GM12875 (cell line): ENCODE measurements around the gene FCHSD1.

Experiments
- H3K4me3 ChIP-seq: one replicate; pipeline ENCODE4 v1.5.1; 2011; ENCODE audit warnings: low read depth, low read length, control low read depth
- CTCF ChIP-seq: IDR thresholded peaks from 2 replicates; pipeline ENCODE4 v1.5.1; 2011; ENCODE audit warnings: low read depth, mild to moderate bottlenecking, control low read depth, inconsistent platforms, low read length, moderate library complexity, borderline replicate concordance; ENCODE audit not compliant: insufficient read depth

FCHSD1 gene

DNA sequence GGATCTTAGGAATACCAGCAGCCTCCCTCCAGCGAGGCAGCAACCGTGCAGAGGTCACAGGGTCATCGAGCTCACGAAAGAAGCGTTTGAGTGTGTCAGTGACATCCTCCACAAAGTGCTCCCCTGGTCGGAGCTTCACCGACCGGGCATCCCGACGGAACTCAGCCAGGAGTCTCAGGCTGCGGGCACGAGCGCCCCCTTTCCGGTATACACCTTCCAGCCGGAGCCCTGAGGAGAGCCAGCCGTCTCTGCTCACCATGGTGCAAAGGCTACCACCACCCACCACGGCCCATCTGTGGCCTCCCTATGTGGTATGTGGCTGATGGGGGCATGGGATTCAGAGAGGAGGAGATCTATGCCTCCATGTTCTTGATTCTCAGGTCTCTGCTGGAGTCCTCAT is 10.8 kb upstream of the FCHSD1 start:
- no peak for TF ChIP-seq CTCF
- H3K4me3 ChIP-seq: no peak overlapping the region

- TF ChIP-seq CTCF: no peak
- no peak overlapping the region for H3K4me3 ChIP-seq
Observed at GRCh38 chr5:141657937-141658545, 6.8 kb upstream of the FCHSD1 start.

DNA sequence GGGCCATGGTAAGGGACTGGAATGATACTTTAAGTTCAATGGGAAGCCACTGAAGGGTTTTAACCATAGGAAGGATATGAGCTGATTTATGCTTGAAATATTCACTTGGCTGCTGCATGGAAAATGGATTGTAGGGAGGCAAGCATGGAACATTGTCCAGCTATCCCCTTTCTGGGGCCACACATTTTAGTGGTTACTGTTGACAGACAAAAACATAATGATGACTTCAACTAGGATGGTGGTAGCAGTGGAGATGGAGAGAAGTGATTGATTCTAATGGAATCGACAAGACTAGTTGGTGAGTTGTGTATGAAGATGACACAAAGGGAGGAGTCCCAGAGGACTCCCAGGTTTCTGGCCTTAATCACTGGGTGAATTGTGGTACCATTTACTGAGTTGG is 6.2 kb upstream of the FCHSD1 start:
- no peak overlapping the region for H3K4me3 ChIP-seq
- TF ChIP-seq CTCF: no peak

- TF ChIP-seq CTCF: no peak
- H3K4me3 ChIP-seq: no peak overlapping the region
Observed at GRCh38 chr5:141656396-141656795, 5.2 kb upstream of the FCHSD1 start.

- H3K4me3 ChIP-seq: no peak overlapping the region
Observed at GRCh38 chr5:141655020-141655419, 3.8 kb upstream of the FCHSD1 start.

GRCh38 chr5:141654298-141654697 is 3.1 kb upstream of the FCHSD1 start:
- H3K4me3 ChIP-seq: no peak overlapping the region
- no peak for TF ChIP-seq CTCF

More at GRCh38 chr5:141655020-141655419, 3.8 kb upstream of the FCHSD1 start:
- TF ChIP-seq CTCF: no peak

DNA sequence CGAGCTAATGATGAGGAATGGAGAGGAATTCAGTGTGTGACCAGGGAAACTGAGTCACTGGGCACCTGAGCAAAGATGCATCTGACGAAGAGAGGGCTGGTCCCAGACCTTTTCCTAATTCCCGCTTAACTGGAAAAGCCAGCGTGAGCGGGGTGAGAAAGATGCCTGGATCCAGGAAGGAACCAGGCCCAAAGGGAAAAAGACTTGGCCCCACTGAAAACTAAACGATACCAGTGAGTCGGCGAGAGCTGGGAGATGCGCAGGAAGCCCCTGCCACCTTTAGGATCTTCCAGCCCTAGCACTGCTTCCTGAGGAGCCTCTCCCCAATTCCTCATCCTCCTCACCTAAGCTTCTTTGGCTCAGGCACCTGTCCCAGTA is 499 bp upstream of the FCHSD1 start:
- no peak overlapping the region for H3K4me3 ChIP-seq
- TF ChIP-seq CTCF: no peak
